Stimulated activated CD4-positive, alpha-beta T cell treated with anti-CD3 and anti-CD28 coated beads, Interleukin-12 subunit alpha, Interleukin-12 subunit beta, amount 100 ng/mL, for 24 hours (primary cell): ENCODE data around the gene CUEDC1.

Source experiments
- DNase-seq, 2 experiments: peaks; one replicate each; pipeline ENCODE4 v3.0.0-alpha.2; 2020; ENCODE audit warnings: low read depth in 2 of 2

Gene CUEDC1

DNA sequence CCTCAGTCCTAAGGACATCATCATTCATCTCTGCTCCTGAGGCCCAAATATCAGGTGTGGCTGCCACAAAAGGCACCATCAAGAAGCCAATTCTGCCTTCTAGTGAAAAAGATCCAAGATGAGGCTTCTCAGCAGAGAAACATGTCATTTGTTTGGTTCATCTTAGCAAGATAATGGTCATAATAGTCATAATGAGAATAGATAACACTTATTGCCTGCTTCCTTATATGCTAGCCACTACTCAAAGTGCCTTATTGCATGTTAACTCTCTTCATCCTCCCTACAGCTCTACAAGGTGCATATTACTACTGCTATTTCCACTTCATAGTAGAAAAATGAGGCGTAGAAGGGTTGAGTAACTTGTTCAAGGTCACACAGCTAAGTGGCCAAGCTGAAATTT is 60.4 kb downstream of the CUEDC1 start:
- DNase-seq = no peak

DNA sequence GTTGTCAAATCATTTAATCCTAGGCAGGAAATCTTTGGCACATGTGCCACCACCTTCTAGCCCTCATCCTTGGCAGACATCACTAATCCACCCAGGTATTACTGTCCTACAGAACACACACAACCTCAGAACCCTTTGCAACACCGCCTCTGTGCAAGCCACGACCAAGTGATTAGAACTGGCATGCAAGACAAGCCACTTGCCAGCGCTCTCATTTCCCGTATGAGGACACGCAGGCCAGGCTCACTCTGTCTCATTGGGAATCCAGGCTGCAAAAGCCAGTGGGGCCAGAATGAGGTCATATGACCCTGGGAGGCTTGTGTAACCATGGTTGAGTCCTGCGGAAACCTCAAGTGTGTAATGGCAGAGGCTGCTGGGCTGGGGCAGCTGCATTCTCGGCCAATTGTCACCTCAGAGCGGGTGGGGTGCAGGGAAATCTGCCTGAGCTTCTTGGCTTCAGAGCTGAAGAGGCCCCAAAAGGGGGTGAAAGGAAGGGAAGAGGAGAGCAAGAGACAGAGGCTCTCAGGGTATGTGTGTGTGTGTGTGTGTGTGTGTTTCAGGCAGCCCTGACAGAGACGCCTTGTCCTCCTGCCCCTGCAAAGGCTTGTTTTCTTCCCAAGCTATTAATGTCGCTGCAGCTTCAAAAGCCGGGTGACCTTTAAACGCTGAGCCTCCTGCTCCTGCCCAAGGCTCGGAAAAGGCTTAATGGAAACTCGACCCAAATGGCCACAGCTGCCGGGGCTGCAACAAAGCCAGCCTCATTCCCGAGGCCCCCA is 62.2 kb downstream of the CUEDC1 start:
- no peak for DNase-seq

DNA sequence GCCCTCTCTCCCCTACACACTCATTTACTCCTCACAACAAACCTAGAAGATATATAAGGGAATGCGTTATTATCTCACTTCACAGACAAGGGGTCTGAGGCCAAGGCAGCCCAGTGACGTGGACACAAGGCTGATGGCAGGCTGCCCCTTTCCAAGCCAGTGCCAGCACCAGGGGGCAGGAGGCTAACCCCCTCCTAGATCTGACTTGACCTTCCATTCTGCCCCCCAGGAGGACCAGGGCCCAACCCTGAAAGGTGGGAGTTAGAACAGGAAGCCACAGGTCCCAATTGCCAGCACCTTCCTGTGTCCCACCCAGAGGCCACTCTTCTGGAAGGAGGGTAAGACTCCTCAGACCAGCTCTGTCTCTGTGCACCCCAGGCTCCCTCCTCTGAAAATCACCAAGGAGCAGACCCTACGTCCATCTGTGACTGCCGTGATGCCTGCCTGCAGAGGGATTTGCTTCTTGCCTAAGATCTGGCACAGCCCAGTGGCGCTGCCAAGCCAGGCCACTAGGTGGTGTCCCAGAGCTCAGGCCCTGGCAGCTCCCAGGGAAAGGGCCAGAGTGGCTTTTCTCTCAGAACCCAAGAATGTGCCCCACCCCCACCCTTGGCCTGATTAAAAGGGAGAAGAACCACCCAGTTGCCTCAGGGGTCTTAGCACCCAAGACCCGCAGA is 62.9 kb downstream of the CUEDC1 start:
- DNase-seq = peak; percentile 67 to 73

DNA sequence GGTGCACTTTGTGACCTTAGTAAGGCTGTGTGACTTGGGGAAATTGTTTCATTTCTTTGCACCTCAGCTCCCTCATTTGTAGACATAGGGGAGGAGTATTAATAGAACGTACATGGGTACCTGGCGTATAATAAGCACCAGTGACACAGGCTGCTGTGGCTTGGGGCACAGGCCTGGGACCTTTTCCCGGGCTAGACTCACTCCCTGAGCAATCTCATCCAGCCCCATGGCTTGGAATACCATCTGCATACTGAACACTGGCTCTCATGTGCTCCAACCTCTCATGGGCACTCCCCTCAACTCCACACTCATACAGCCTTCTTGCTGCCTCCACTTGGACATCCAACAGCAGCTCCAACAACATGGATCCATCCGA is 64.4 kb downstream of the CUEDC1 start:
- DNase-seq = no peak

DNA sequence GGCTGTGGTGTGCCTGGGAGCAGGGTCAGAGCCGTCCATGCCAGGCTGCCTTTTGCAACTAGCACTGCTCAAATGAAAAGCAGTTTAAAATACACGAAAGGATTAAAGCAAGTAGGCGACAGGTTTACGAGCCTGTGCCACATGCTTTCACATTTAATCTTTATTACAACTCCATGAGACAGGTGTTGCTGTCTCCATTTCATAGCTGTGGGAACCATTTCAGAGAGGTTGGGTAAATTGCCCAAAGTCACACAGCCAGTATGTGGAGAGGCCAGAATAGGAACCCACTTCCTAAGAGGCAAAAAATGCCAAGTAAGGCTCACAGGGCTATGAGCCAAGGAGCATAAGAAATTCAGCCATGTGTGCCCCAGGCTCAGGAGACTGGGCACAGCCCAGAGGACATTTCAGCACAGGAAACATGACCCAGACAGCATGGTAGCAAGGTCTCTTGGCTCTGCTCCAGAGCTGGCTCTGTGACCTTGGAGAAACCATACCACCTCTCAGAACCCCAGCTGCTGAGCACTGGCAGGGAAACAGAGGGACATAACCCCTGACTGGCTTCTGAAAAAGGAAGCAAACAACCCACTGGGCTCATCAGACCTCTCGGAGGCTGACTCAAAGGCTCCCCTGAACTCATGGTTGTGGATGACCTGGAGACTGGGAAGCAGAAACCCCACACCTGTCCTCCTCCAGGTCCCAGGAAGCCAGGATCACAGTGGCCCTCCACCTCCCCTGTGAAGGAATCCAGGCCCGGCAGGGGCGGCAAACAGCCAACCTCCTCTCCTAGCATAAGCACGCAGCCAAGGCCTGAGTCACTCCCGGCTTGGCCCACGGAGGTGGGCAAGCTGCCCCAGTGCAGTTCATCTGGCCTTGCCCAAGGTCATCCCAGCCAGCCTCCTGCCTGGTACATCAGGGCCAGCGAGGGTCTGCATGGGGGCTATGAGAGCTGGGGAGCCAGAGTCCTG is 65.0 kb downstream of the CUEDC1 start:
- DNase-seq = no peak

GRCh38 chr17:57889252-57889651 is 66.0 kb downstream of the CUEDC1 start:
- DNase-seq = no peak

DNA sequence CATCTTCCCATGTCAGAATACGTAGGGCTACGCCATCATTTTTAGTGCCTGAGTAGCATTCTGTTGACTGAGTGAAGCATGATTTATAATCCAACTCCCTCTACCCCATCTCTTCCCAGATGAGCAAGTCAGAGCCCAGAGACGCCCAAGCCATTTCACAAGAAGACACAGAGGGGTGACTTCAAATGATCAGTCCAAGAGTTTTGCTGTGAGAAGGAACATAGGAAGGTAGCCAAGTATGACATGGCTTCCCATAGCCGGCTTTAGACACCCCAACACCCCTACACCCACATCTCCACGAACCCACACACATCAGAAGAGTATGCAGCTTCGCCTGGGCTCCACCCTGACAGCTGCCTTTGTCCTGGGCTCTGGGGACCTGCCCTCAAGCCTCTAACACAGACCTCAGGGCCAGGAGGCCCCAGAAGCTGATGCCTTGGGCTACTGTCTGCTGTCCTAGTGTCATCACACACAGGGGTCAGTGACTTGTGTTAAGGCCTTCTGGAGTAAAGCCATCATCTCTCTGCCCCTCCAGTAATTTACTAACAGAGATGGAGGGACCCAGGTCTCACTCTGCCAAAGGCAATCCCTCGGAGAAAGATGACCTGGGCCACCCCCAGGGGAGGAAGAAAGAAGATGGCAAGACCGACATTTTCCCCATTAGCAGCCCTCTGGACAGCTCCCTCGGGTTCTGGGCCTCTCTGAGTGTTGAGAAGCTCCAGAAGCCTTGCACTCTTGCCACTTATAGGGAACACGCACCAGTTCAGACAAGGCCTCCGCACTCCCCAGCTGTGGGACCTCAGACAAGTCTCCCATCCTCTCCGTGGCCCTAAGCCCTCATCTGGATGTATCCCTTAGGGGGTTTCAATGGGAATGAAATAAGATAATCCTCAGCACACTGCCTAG is 66.6 kb downstream of the CUEDC1 start:
- DNase-seq = no peak

- DNase-seq = no peak
These were observed 68.1 kb downstream of the CUEDC1 start for GRCh38 chr17:57887161-57887560.

- no peak for DNase-seq
These were observed 69.2 kb downstream of the CUEDC1 start for GRCh38 chr17:57886020-57886419.

DNA sequence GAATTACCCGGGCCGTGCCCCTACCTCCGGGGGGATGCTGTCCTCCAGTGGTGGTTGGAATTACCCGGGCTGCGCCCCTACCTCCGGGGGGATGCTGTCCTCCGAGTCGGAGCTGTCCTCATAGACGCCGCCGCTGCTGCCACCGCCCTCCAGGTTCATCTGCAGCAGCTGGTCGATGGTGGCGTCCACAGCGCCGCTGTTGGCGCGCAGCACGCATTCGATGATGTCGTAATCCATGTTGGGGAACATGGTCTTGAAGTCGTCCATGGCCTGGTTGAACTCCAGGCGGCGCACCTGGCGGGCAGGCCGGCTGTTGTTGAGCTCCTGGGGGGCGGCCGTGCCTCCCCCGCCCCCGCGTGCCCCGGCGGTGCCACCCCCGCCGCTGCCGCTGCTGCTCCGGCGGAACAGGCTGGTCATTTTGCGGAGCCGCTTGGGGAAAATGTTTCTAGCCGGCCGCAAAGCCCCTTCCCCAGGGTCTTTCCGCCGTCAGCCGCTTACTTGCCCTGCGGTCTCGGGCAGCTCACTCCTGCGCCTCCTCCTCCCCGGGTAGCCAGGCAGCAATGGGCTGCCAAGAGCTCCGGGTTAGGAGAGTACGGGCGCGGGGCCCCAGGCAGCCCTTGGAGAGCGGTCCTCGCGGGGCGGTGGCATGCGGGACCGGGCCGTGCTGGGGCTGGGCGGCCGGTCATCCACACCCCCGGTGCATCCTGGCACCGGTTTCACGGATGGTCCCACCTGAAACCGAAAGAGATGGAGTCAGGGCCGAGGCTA is 69.9 kb downstream of the CUEDC1 start:
- no peak for DNase-seq

DNA sequence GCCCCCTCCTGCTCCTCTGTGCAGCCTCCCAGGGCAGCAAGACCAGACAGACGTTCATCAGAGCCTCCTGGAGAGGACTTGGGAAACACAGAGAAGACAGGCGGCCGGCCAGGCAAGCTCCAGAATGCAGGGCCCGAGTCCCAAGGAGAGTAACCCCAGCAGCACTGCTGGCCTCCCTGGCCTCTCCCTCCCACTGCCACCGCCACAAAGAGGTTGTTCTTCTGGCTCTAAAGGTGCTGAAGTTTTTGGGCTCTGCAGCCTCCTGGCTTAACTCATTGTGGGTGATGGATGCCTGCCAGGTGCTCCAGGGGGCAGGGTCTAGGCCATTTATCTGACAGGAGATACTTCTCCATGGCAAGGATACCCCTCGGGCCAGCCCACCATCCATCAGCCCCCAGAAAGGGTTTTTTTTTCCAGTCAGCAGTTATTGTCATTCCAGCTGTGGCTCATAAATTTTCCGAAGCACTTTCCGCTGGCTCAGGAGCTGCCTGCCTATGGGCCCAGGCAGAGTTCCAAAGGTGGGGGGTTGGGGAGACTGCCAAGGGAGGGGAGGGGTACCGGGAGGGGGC is 73.3 kb downstream of the CUEDC1 start:
- DNase-seq = no peak

GRCh38 chr17:57881143-57881542 is 74.1 kb downstream of the CUEDC1 start:
- DNase-seq = no peak

DNA sequence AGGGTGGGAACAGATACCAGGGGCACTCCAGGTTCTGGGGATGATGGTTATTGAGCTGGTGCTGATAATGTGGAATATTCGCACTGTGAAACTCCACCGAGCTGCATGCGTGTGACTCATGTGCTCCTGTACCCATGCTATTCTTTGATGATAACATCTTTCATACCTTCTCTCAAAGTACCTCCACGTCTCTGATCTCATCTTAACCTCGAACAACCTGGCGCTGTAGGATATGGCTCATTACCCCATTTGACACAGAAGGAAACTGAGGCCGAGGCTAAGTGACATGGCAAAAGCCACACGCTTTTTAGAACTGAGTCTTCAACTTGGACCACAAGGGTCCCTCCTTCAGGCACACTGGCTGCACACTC is 75.1 kb downstream of the CUEDC1 start:
- peak in 1 of 2 experiments; percentile 29 for DNase-seq

DNA sequence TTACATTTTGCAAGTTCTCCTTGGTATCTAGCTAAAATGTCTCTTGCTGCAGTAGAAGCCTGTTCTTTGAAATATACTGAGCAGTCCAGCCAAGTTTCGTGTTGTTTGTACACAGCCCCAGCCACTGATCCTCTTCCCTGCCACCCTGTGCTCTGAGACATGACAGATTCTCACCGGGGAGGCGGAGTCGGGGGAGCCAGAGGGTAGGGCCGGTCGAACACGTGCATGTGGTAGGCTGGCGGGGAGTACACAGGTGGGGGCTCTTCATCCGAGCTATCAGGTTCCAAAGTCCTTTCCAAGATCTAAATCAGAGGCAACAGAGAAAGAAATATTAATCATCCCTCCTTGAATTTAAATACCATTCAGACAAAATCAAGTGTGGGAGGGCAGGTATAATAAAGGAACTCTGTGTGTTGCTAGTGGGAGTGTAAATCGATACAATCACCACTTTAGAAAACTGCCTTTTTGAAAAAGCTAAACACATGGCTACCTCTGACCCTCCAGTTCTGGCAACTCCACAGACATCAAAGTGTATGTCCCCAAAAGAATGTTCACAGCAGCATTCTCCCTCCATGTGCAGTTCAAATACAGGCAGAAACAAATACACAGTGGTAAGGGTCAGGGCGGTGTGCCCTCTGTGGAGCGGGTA is 75.7 kb downstream of the CUEDC1 start:
- no peak for DNase-seq

- DNase-seq = no peak
These were observed 77.3 kb downstream of the CUEDC1 start for GRCh38 chr17:57877803-57878377.

GRCh38 chr17:57876866-57877237 is 78.4 kb downstream of the CUEDC1 start:
- no peak for DNase-seq

- no peak for DNase-seq
These were observed 79.0 kb downstream of the CUEDC1 start for GRCh38 chr17:57876023-57876865.

DNA sequence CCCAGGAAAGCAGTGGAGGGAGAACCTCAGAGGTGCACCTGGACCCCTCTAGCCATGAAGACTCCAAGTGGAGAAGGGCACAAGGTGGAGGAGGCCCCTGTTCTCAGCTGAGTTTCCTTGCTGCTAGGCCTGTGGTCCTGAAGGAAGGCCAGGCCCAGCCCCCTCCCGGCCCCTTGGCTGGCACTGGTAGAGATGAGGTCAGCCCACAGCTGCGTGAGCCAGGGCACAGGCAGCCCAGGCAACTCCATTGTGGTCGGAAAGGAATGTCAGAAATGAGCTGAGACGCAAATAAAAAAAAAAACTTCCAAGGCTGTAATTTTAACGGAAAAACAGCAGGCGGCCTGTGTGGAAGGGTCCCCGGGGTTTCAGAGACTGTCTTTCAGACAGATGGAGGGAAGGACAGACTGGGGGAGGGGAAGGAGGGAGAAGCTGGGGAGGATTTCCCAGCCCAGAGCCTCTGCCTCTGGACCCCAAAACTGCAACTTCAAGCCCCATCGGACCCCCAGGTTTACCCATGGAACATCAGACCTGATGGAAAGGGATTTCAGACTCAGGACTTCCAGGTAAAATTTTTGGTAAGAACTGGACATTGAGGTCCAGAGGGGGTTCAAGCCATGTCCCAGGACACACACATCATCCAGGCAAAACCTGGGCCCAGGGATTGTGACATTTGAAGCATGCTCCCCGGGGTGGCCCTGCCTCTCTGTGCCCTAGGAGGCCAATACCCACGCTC is 79.8 kb downstream of the CUEDC1 start:
- no peak for DNase-seq
